ENCODE data around the gene SLC35G6.
"Not testable (repeated sequence)": the region's sequence is repeated elsewhere in the genome, so short reads cannot be mapped to it uniquely, and the experiment has no call there.

DNA sequence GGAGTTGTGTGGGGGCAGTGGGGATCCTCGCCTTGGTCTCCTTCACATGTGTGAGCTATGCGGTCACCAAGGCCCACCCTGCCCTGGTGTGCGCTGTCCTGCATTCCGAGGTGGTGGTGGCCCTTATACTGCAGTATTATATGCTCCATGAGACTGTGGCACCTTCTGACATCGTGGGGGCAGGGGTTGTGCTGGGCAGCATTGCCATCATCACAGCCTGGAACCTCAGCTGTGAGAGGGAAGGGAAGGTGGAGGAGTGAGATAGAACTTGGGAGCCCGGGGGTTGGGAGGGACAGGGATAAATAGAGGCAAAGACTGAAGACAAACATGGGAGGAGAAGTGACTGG, 1.5 kb downstream of the SLC35G6 start:
- TF ChIP-seq, protein P1, sequence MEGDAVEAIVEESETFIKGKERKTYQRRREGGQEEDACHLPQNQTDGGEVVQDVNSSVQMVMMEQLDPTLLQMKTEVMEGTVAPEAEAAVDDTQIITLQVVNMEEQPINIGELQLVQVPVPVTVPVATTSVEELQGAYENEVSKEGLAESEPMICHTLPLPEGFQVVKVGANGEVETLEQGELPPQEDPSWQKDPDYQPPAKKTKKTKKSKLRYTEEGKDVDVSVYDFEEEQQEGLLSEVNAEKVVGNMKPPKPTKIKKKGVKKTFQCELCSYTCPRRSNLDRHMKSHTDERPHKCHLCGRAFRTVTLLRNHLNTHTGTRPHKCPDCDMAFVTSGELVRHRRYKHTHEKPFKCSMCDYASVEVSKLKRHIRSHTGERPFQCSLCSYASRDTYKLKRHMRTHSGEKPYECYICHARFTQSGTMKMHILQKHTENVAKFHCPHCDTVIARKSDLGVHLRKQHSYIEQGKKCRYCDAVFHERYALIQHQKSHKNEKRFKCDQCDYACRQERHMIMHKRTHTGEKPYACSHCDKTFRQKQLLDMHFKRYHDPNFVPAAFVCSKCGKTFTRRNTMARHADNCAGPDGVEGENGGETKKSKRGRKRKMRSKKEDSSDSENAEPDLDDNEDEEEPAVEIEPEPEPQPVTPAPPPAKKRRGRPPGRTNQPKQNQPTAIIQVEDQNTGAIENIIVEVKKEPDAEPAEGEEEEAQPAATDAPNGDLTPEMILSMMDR (IDR thresholded peaks at IDR 0.05): not testable (repeated sequence)
- TF ChIP-seq POLR2A (IDR thresholded peaks at IDR 0.05): not testable (repeated sequence)

All from thyroid gland (tissue), 4 donors.